Fibroblast of mammary gland (primary cell): ENCODE data around the gene IGF2BP1.

Experiments used
- DNase-seq: peaks from one replicate; pipeline ENCODE4 v3.0.0-alpha.2; 2010; ENCODE audit warnings: low read depth
- H3K4me3 ChIP-seq: 2 replicates; pipeline ENCODE4 v1.5.1; 2011; ENCODE audit warnings: low read depth, mild to moderate bottlenecking, low read length, moderate library complexity; ENCODE audit not compliant: control insufficient read depth
- CTCF ChIP-seq: conservative IDR thresholded peaks from 2 replicates; pipeline ENCODE4 v1.5.1; 2011; ENCODE audit warnings: low read depth, low read length, inconsistent platforms; ENCODE audit not compliant: control insufficient read depth, insufficient read depth

The IGF2BP1 gene

GRCh38 chr17:49013311-49014213, 16.4 kb downstream of the IGF2BP1 start:
- no peak for DNase-seq
- no peak overlapping the region for H3K4me3 ChIP-seq
- no peak for TF ChIP-seq CTCF

- no peak for DNase-seq
- no peak overlapping the region for H3K4me3 ChIP-seq
- TF ChIP-seq CTCF, result no peak
These were observed 18.2 kb downstream of the IGF2BP1 start for GRCh38 chr17:49015179-49015923.

GRCh38 chr17:49015924-49016774, 19.0 kb downstream of the IGF2BP1 start:
- TF ChIP-seq CTCF, result no peak
- DNase-seq, result no peak
- H3K4me3 ChIP-seq, result no peak overlapping the region

- DNase-seq, result peak; percentile 55
- no peak for TF ChIP-seq CTCF
- no peak overlapping the region for H3K4me3 ChIP-seq
These were observed 19.7 kb downstream of the IGF2BP1 start for GRCh38 chr17:49016775-49017463.

GRCh38 chr17:49018116-49018612, 21.0 kb downstream of the IGF2BP1 start:
- TF ChIP-seq CTCF, result no peak
- no peak overlapping the region for H3K4me3 ChIP-seq
- no peak for DNase-seq

- TF ChIP-seq CTCF, result no peak
- DNase-seq, result no peak
- H3K4me3 ChIP-seq, result no peak overlapping the region
These were observed 21.6 kb downstream of the IGF2BP1 start for GRCh38 chr17:49018748-49019147.
